Measurements from ENCODE around the gene MATN3.

MATN3 gene

DNA sequence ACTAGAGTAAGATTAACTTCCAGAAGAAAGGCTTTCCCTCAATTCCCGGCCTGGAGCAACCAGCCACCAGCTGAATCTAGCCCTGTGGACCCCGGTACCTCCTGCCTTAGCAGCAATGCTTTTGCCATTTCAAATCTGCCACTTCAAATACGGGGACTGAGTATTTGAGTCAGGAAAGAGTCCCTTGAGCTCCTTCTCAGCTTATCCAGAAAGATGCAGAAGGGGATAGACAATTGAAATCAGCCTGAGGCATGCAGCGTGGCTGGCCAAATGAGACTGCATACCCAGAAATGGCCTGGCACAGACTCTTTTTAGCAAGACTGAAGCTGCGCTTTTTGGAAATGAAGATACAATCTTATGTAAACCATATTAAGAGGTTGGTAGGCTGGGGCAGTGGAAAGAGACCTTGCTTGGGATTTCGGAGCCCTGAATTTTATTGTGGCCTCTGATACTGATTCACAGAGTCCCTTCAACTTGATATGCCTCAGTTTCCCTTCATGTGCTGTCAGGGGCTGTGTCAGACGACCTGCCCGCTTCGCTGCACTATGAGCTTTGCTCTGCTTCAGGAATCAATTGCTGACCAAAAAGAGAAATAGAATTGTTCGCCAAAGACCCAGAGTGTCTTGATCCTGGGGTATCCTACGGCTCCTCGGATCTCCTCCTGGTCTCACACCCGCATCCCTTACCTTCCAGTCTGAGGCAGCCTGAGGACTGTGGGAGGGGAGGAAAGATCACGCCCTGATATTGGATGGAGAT, 1.0 kb downstream of the MATN3 start:
- H3K27ac ChIP-seq = no peak overlapping the region
- POLR2A ChIA-PET (ENCODE audit: low non-redundant PET) = no interaction called here
- CTCF ChIA-PET = interaction anchor here (0.6 kb wide), 1 partner anchor 280 kb away, joined by 3 read pairs; no protein-coding TSS in a partner anchor
- no peak for DNase-seq (ENCODE audit: low spot score)
- TF ChIP-seq, protein P1, sequence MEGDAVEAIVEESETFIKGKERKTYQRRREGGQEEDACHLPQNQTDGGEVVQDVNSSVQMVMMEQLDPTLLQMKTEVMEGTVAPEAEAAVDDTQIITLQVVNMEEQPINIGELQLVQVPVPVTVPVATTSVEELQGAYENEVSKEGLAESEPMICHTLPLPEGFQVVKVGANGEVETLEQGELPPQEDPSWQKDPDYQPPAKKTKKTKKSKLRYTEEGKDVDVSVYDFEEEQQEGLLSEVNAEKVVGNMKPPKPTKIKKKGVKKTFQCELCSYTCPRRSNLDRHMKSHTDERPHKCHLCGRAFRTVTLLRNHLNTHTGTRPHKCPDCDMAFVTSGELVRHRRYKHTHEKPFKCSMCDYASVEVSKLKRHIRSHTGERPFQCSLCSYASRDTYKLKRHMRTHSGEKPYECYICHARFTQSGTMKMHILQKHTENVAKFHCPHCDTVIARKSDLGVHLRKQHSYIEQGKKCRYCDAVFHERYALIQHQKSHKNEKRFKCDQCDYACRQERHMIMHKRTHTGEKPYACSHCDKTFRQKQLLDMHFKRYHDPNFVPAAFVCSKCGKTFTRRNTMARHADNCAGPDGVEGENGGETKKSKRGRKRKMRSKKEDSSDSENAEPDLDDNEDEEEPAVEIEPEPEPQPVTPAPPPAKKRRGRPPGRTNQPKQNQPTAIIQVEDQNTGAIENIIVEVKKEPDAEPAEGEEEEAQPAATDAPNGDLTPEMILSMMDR (conservative IDR thresholded peaks at IDR 0.05; ENCODE audit: low read depth) = no peak

GRCh38 chr2:20008703-20009102, 3.8 kb downstream of the MATN3 start:
- TF ChIP-seq, protein P1 (conservative IDR thresholded peaks at IDR 0.05; ENCODE audit: low read depth) = no peak
- POLR2A ChIA-PET (ENCODE audit: low non-redundant PET) = no interaction called here
- H3K27ac ChIP-seq = no peak overlapping the region
- no peak for DNase-seq (ENCODE audit: low spot score)
- CTCF ChIA-PET = no interaction called here

DNA sequence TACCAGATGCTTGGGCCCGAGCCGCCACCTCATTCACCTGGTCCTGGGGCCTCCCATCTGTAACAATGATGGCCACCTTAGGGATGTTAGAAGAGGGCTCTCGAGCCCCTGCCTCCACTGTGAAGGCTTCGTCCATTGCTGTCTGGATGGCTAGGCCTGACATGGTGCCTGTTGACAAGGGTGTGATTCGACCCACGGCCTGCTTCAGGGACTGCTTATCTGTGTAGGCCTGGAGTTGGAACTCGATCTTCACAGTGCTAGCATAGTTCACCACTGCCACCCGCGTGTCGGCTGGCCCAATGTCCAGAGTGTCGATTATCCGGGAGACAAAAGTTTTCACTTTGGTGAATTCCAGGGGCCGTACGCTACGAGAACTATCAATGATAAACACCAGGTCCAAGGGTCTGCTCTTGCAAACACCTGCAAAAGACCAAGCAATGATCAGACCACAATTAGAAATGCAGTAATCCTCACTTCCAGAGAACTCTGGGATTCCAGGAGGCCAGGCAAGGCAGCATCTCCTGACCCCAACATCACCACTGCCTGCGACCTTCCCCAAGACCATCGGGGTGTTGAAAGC, 6.5 kb downstream of the MATN3 start:
- POLR2A ChIA-PET (ENCODE audit: low non-redundant PET) = no interaction called here

DNA sequence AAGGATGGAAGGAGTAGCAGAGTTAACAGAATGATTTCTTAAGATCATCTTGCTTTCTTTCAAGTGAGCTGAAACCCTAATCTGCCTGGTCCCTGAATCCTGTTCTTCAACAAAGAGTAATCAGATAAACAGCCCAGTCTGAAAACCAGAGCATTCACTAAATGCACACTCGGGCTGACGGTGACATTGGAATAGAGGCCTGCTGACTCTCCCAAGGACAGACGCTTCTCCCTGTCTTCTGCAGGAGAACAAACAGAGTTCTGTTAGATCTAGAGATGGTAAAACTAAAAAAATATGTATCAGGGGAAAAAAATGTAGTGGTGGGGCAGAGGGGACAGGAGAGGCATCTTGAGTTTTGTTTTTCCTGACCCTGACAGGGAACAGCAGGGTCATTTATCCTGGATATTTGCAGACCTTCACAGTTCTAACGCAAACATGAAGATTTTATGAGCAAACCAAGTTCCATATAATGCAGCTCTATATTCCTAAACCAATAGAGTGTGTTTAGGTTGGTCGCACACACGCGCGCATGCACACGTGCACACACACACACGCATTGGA, 7.3 kb downstream of the MATN3 start:
- TF ChIP-seq, protein P1 (conservative IDR thresholded peaks at IDR 0.05; ENCODE audit: low read depth) = no peak
- ChIA-PET POLR2A (ENCODE audit: low non-redundant PET) (no interaction called here), CTCF (interaction anchor here (0.6 kb wide), 1 partner anchor 10 kb away, joined by 3 read pairs; no protein-coding TSS in a partner anchor)
- no peak for DNase-seq (ENCODE audit: low spot score)
- H3K27ac ChIP-seq = no peak overlapping the region

More for the DNA sequence above, 6.5 kb downstream of the MATN3 start:
- CTCF ChIA-PET = no interaction called here
- TF ChIP-seq, protein P1 (conservative IDR thresholded peaks at IDR 0.05; ENCODE audit: low read depth) = no peak
- H3K27ac ChIP-seq = no peak overlapping the region
- DNase-seq (ENCODE audit: low spot score) = no peak

- no peak for DNase-seq (ENCODE audit: low spot score)
- no peak overlapping the region for H3K27ac ChIP-seq
- ChIA-PET CTCF (interaction anchor here (0.6 kb wide), 1 partner anchor 1252 kb away, joined by 3 read pairs; no protein-coding TSS in a partner anchor), POLR2A (ENCODE audit: low non-redundant PET) (no interaction called here)
- TF ChIP-seq, protein P1 (conservative IDR thresholded peaks at IDR 0.05; ENCODE audit: low read depth) = no peak
Observed at GRCh38 chr2:20001361-20001863, 11.1 kb downstream of the MATN3 start.

DNA sequence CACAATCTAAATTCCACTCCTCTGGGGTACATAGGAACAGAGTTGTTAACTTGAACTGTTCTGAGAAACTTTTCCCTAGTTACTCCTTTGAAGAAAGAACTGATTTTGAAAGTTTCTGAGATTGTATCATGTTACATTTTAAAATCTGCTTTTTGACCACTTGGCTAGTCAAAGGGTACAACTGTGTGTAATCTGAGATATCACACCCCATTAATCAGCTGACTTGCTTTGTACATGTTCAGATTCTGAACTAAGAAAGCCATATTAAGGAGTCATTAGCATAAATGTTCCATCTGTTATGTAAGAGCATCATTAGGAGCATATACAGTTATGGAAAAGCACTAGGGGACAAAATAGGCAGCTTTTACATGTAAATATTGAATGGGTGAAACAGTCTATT, 18.7 kb downstream of the MATN3 start:
- TF ChIP-seq, protein P1 (conservative IDR thresholded peaks at IDR 0.05; ENCODE audit: low read depth) = no peak
- ChIA-PET POLR2A (ENCODE audit: low non-redundant PET) (no interaction called here), CTCF (interaction anchor here (0.8 kb wide), 1 partner anchor 9 kb away, joined by 3 read pairs; no protein-coding TSS in a partner anchor)
- DNase-seq (ENCODE audit: low spot score) = no peak
- no peak overlapping the region for H3K27ac ChIP-seq
